ENCODE results near the gene OPN3. TPM values are rescaled to one million over a fixed set of nuclear protein-coding genes. Genes with fewer than 3 reads are reported as not detected.

The OPN3 gene
- total and polyA plus RNA-seq, 8 donors: 16.9 to 28.4 (median 23.4) TPM

GRCh38 chr1:241658081-241658793 lies 18.1 kb upstream of the OPN3 start:
- DNase-seq: no peak
- Histone ChIP-seq H3K4me3 (no peak overlapping the region), H3K36me3 (no peaks in the 10 kb centered on the region), H3K9me3 (no peaks in the 10 kb centered on the region), H3K27me3 (no peaks in the 10 kb centered on the region), H3K27ac (no peak overlapping the region), H3K4me1 (no peaks in the 10 kb centered on the region)
- intact Hi-C loops (cut with DNase I): no loop called here
- TF ChIP-seq CTCF (IDR thresholded peaks at IDR 0.05): no peak
- ATAC-seq: no peak

- H3K9me3 ChIP-seq: no peaks in the 10 kb centered on the region
- H3K27me3 ChIP-seq: no peaks in the 10 kb centered on the region
- intact Hi-C loops (cut with DNase I): no loop called here
- no peak for TF ChIP-seq CTCF (IDR thresholded peaks at IDR 0.05)
- no peak overlapping the region for H3K27ac ChIP-seq
- no peaks in the 10 kb centered on the region for H3K36me3 ChIP-seq
- ATAC-seq (no peak), DNase-seq (no peak)
- no peaks in the 10 kb centered on the region for H3K4me1 ChIP-seq
- no peak overlapping the region for H3K4me3 ChIP-seq
These were observed 14.5 kb upstream of the OPN3 start for GRCh38 chr1:241654641-241655040.

DNA sequence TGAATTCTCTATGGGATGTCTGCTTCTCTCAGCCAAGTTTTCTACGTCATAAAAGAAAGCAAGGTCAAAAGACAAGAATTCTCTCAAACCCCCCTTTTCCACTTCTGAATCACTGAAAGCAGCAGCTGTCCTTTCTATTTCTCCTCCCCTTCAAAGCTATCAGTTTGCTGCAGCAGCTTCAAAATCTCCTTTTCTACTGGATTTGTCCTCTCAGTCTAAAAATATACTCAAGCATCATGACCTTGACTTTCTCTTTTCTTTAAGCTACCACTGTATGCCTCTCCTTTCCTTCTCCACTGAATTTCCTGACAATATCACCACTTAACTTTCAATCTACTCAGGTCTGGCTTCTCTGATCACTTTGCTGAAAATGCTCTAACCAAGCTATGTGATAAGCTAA lies 13.8 kb upstream of the OPN3 start:
- H3K36me3 ChIP-seq: no peaks in the 10 kb centered on the region
- H3K4me1 ChIP-seq: no peaks in the 10 kb centered on the region
- no peak for ATAC-seq
- no peak overlapping the region for H3K4me3 ChIP-seq
- no peak overlapping the region for H3K27ac ChIP-seq
- intact Hi-C loops (cut with DNase I): no loop called here
- no peak for TF ChIP-seq CTCF (IDR thresholded peaks at IDR 0.05)
- no peaks in the 10 kb centered on the region for H3K9me3 ChIP-seq
- no peak for DNase-seq
- H3K27me3 ChIP-seq: no peaks in the 10 kb centered on the region

GRCh38 chr1:241652012-241652411 lies 11.8 kb upstream of the OPN3 start, which contains the start of gene WDR64:
Gene WDR64 (plus strand): TSS chr1:241652281. CDS start chr1:241652485, 204 bp downstream.
- H3K27me3 ChIP-seq: no peaks in the 10 kb centered on the region
- intact Hi-C loops (cut with DNase I): no loop called here
- no peaks in the 10 kb centered on the region for H3K4me1 ChIP-seq
- no peak for TF ChIP-seq CTCF (IDR thresholded peaks at IDR 0.05)
- no peak within 1 kb of the TSS for H3K4me3 ChIP-seq
- no peaks in the 10 kb centered on the region for H3K36me3 ChIP-seq
- ATAC-seq (no peak), DNase-seq (no peak)
- H3K9me3 ChIP-seq: no peaks in the 10 kb centered on the region
- H3K27ac ChIP-seq: no peak within 1 kb of the TSS

DNA sequence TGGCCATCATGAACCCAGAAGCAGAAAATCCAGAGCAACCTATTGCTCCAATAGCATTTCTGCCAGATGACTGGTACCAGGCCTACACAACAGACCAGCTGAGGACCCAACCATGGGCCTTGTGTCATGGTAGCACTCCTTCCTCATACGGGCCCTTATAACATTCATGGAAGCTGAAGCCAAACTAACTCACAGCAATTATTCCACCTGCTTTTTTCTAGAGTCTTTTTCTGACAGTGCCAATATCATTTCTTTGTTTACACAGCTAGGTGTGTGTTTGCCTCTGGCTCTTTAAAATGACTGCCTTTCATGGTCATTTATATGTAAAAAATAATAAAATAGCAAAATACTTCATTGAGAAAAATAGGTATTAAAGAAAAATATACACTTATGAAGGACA lies 8.0 kb upstream of the OPN3 start:
- DNase-seq (no peak), ATAC-seq (no peak)
- Histone ChIP-seq H3K36me3 (no peaks in the 10 kb centered on the region), H3K27me3 (no peaks in the 10 kb centered on the region), H3K27ac (no peak overlapping the region), H3K4me1 (no peaks in the 10 kb centered on the region), H3K9me3 (no peaks in the 10 kb centered on the region), H3K4me3 (no peak overlapping the region)
- no peak for TF ChIP-seq CTCF (IDR thresholded peaks at IDR 0.05)
- intact Hi-C loops (cut with DNase I): no loop called here

Data from left lung (tissue), 10 donors.